Adipocyte (in vitro differentiated cells): ENCODE data around the gene ERBB4.

Experiments used
- DNase-seq: peaks from one replicate; pipeline ENCODE4 v3.0.0-alpha.2; 2015; ENCODE audit warnings: low read depth
- H3K27me3 ChIP-seq: replicated peaks from 2 replicates; pipeline ENCODE4 v1.7.0; 2013; ENCODE audit warnings: mild to moderate bottlenecking, low read length, moderate library complexity; ENCODE audit not compliant: control insufficient read depth, insufficient read depth
- H3K36me3 ChIP-seq: 2 replicates; pipeline ENCODE4 v1.7.0; 2013; ENCODE audit warnings: low read length, mild to moderate bottlenecking, moderate library complexity; ENCODE audit not compliant: control insufficient read depth, insufficient read depth, severe bottlenecking
- H3K4me1 ChIP-seq: 2 replicates; pipeline ENCODE4 v1.7.0; 2013; ENCODE audit warnings: mild to moderate bottlenecking, low read length, moderate library complexity; ENCODE audit not compliant: control insufficient read depth, insufficient read depth
- H3K4me3 ChIP-seq: 2 replicates; pipeline ENCODE4 v1.7.0; 2013; ENCODE audit warnings: mild to moderate bottlenecking, low read length, moderate library complexity
- H3K9ac ChIP-seq: 2 replicates; pipeline ENCODE4 v1.7.0; 2013; ENCODE audit warnings: mild to moderate bottlenecking, low read length, moderate library complexity
- H3K9me3 ChIP-seq: 2 replicates; pipeline ENCODE4 v1.7.0; 2013; ENCODE audit warnings: mild to moderate bottlenecking, low read length, moderate library complexity; ENCODE audit not compliant: control insufficient read depth

ERBB4 gene

GRCh38 chr2:212354382-212354781 is 184.2 kb downstream of the ERBB4 start:
- Histone ChIP-seq H3K27me3 (no peaks in the 10 kb centered on the region), H3K4me1 (no peaks in the 10 kb centered on the region), H3K4me3 (no peak overlapping the region), H3K9ac (no peak overlapping the region), H3K9me3 (no peaks in the 10 kb centered on the region), H3K36me3 (no peaks in the 10 kb centered on the region)
- no peak for DNase-seq

- H3K4me3 ChIP-seq, result no peak overlapping the region
- H3K36me3 ChIP-seq, result no peaks in the 10 kb centered on the region
- no peaks in the 10 kb centered on the region for H3K27me3 ChIP-seq
- H3K4me1 ChIP-seq, result no peaks in the 10 kb centered on the region
- no peak overlapping the region for H3K9ac ChIP-seq
- no peak for DNase-seq
- no peaks in the 10 kb centered on the region for H3K9me3 ChIP-seq
These were observed 190.1 kb downstream of the ERBB4 start for GRCh38 chr2:212348501-212348900.

- H3K9ac ChIP-seq, result no peak overlapping the region
- H3K9me3 ChIP-seq, result no peaks in the 10 kb centered on the region
- H3K4me1 ChIP-seq, result no peaks in the 10 kb centered on the region
- no peak for DNase-seq
- H3K27me3 ChIP-seq, result no peaks in the 10 kb centered on the region
- no peak overlapping the region for H3K4me3 ChIP-seq
- H3K36me3 ChIP-seq, result no peaks in the 10 kb centered on the region
These were observed 191.7 kb downstream of the ERBB4 start for GRCh38 chr2:212346865-212347264.

- H3K4me1 ChIP-seq, result no peaks in the 10 kb centered on the region
- H3K36me3 ChIP-seq, result no peaks in the 10 kb centered on the region
- H3K9me3 ChIP-seq, result no peaks in the 10 kb centered on the region
- H3K4me3 ChIP-seq, result no peak overlapping the region
- no peaks in the 10 kb centered on the region for H3K27me3 ChIP-seq
- DNase-seq, result no peak
- no peak overlapping the region for H3K9ac ChIP-seq
These were observed 192.6 kb downstream of the ERBB4 start for GRCh38 chr2:212345966-212346365.

GRCh38 chr2:212344131-212344530 is 194.5 kb downstream of the ERBB4 start:
- Histone ChIP-seq H3K4me1 (no peaks in the 10 kb centered on the region), H3K9ac (no peak overlapping the region), H3K27me3 (no peaks in the 10 kb centered on the region), H3K4me3 (no peak overlapping the region), H3K36me3 (no peaks in the 10 kb centered on the region), H3K9me3 (no peaks in the 10 kb centered on the region)
- DNase-seq, result no peak

GRCh38 chr2:212343167-212343566 is 195.4 kb downstream of the ERBB4 start:
- no peak overlapping the region for H3K9ac ChIP-seq
- peaks cover 2% of the 10 kb centered on the region for H3K4me1 ChIP-seq
- H3K9me3 ChIP-seq, result no peaks in the 10 kb centered on the region
- no peaks in the 10 kb centered on the region for H3K27me3 ChIP-seq
- H3K36me3 ChIP-seq, result no peaks in the 10 kb centered on the region
- H3K4me3 ChIP-seq, result no peak overlapping the region
- DNase-seq, result no peak

GRCh38 chr2:212337486-212338343 is 200.9 kb downstream of the ERBB4 start:
- peak; percentile 61 for DNase-seq
- Histone ChIP-seq H3K4me1 (peaks cover 22% of the 10 kb centered on the region), H3K9ac (peak overlapping the region; percentile 24), H3K36me3 (no peaks in the 10 kb centered on the region), H3K9me3 (no peaks in the 10 kb centered on the region), H3K27me3 (no peaks in the 10 kb centered on the region), H3K4me3 (peak overlapping the region; percentile 48)

- H3K4me3 ChIP-seq, result peak overlapping the region; percentile 48
- no peaks in the 10 kb centered on the region for H3K36me3 ChIP-seq
- peak; percentile 53 for DNase-seq
- H3K9me3 ChIP-seq, result no peaks in the 10 kb centered on the region
- H3K4me1 ChIP-seq, result peaks cover 22% of the 10 kb centered on the region
- peak overlapping the region; percentile 24 for H3K9ac ChIP-seq
- no peaks in the 10 kb centered on the region for H3K27me3 ChIP-seq
These were observed 201.6 kb downstream of the ERBB4 start for GRCh38 chr2:212337036-212337435.

- Histone ChIP-seq H3K4me3 (no peak overlapping the region), H3K4me1 (no peaks in the 10 kb centered on the region), H3K9ac (no peak overlapping the region), H3K9me3 (no peaks in the 10 kb centered on the region), H3K36me3 (no peaks in the 10 kb centered on the region), H3K27me3 (no peaks in the 10 kb centered on the region)
- DNase-seq, result no peak
These were observed 208.3 kb downstream of the ERBB4 start for GRCh38 chr2:212330263-212330662.

- DNase-seq, result no peak
- H3K4me3 ChIP-seq, result no peak overlapping the region
- no peaks in the 10 kb centered on the region for H3K4me1 ChIP-seq
- H3K36me3 ChIP-seq, result no peaks in the 10 kb centered on the region
- no peaks in the 10 kb centered on the region for H3K27me3 ChIP-seq
- H3K9ac ChIP-seq, result no peak overlapping the region
- no peaks in the 10 kb centered on the region for H3K9me3 ChIP-seq
These were observed 209.7 kb downstream of the ERBB4 start for GRCh38 chr2:212328712-212329496.

GRCh38 chr2:212328136-212328535 is 210.5 kb downstream of the ERBB4 start:
- no peak overlapping the region for H3K4me3 ChIP-seq
- H3K9ac ChIP-seq, result no peak overlapping the region
- no peaks in the 10 kb centered on the region for H3K9me3 ChIP-seq
- no peak for DNase-seq
- H3K27me3 ChIP-seq, result no peaks in the 10 kb centered on the region
- no peaks in the 10 kb centered on the region for H3K4me1 ChIP-seq
- no peaks in the 10 kb centered on the region for H3K36me3 ChIP-seq
